Chondrocyte (in vitro differentiated cells): ENCODE measurements around the gene ANKRD50. TPM values are rescaled to one million over a fixed set of nuclear protein-coding genes. Genes with fewer than 3 reads are reported as not detected.

Source experiments
- DNase-seq: peaks from one replicate; pipeline ENCODE4 v3.0.0; 2021; ENCODE audit warnings: mixed read lengths, low spot score
- H3K27ac Mint-ChIP-seq: one replicate; pipeline ENCODE4 v1.8.0; 2021; ENCODE audit warnings: mild to moderate bottlenecking, moderate library complexity, mixed read lengths; ENCODE audit not compliant: unreplicated experiment
- H3K27me3 Mint-ChIP-seq: 2 replicates; pipeline ENCODE4 v1.8.0; 2021; ENCODE audit warnings: low read depth, mixed read lengths
- H3K36me3 Mint-ChIP-seq: 2 replicates; pipeline ENCODE4 v1.8.0; 2021; ENCODE audit warnings: low read depth, mixed read lengths
- H3K4me1 Mint-ChIP-seq: 2 replicates; pipeline ENCODE4 v1.8.0; 2021; ENCODE audit warnings: low read depth, mild to moderate bottlenecking, mixed read lengths
- H3K4me3 Mint-ChIP-seq: one replicate; pipeline ENCODE4 v1.8.0; 2021; ENCODE audit warnings: mild to moderate bottlenecking, moderate library complexity, mixed read lengths; ENCODE audit not compliant: unreplicated experiment
- H3K9me3 Mint-ChIP-seq: 2 replicates; pipeline ENCODE4 v1.8.0; 2021; ENCODE audit warnings: low read depth, mixed read lengths
- CTCF ChIP-seq: fragments of 200-600 bp; sonication (generic); IDR thresholded peaks from 2 replicates; pipeline ENCODE4 v1.5.0; 2021; ENCODE audit warnings: antibody characterized with exemption, mild to moderate bottlenecking, moderate library complexity
- total RNA-seq: library from RNA; stranded (reverse); gene quantifications from 3 replicates; pipeline ENCODE4 v1.2.1, GENCODE V29; 2021

The ANKRD50 gene
- total RNA-seq, 1 donor from 2014 or later, result 47.8 TPM

GRCh38 chr4:124685851-124686250 is 26.7 kb downstream of the ANKRD50 start:
- Mint-ChIP-seq H3K9me3 (peaks cover 11% of the 10 kb centered on the region), H3K4me3 (no peak overlapping the region), H3K36me3 (peaks cover 10% of the 10 kb centered on the region), H3K27me3 (no peaks in the 10 kb centered on the region), H3K4me1 (peaks cover 43% of the 10 kb centered on the region), H3K27ac (no peak overlapping the region)
- no peak for TF ChIP-seq CTCF
- DNase-seq, result no peak

GRCh38 chr4:124684301-124684700 is 28.2 kb downstream of the ANKRD50 start:
- no peak for TF ChIP-seq CTCF

GRCh38 chr4:124682384-124682783 is 30.1 kb downstream of the ANKRD50 start:
- TF ChIP-seq CTCF, result no peak
- DNase-seq, result no peak
- Mint-ChIP-seq H3K27me3 (no peaks in the 10 kb centered on the region), H3K27ac (no peak overlapping the region), H3K9me3 (peaks cover 5% of the 10 kb centered on the region), H3K4me3 (no peak overlapping the region), H3K4me1 (peaks cover 41% of the 10 kb centered on the region), H3K36me3 (peaks cover 10% of the 10 kb centered on the region)

More at GRCh38 chr4:124684301-124684700, 28.2 kb downstream of the ANKRD50 start:
- H3K4me3 Mint-ChIP-seq, result no peak overlapping the region
- no peak overlapping the region for H3K27ac Mint-ChIP-seq
- H3K36me3 Mint-ChIP-seq, result peaks cover 12% of the 10 kb centered on the region
- no peak for DNase-seq
- peaks cover 11% of the 10 kb centered on the region for H3K9me3 Mint-ChIP-seq
- H3K4me1 Mint-ChIP-seq, result peaks cover 49% of the 10 kb centered on the region
- H3K27me3 Mint-ChIP-seq, result no peaks in the 10 kb centered on the region

- no peak for TF ChIP-seq CTCF
- no peak for DNase-seq
- Mint-ChIP-seq H3K4me3 (no peak overlapping the region), H3K9me3 (peaks cover 4% of the 10 kb centered on the region), H3K27ac (no peak overlapping the region), H3K27me3 (no peaks in the 10 kb centered on the region), H3K36me3 (peaks cover 39% of the 10 kb centered on the region), H3K4me1 (peaks cover 11% of the 10 kb centered on the region)
Measured at GRCh38 chr4:124666496-124666895, 46.0 kb downstream of the ANKRD50 start.

- no peak for TF ChIP-seq CTCF
- Mint-ChIP-seq H3K4me3 (no peak overlapping the region), H3K27me3 (no peaks in the 10 kb centered on the region), H3K36me3 (peaks cover 11% of the 10 kb centered on the region), H3K9me3 (peaks cover 4% of the 10 kb centered on the region), H3K27ac (no peak overlapping the region), H3K4me1 (no peaks in the 10 kb centered on the region)
- DNase-seq, result no peak
Measured at GRCh38 chr4:124658795-124659194, 53.7 kb downstream of the ANKRD50 start.
